Stimulated activated CD8-positive, alpha-beta memory T cell treated with anti-CD3 and anti-CD28 coated beads, Interleukin-12 subunit alpha, Interleukin-12 subunit beta, amount 100 ng/mL, for 24 hours (primary cell): ENCODE results near the gene HMGCR.
"Not testable (repeated sequence)": the region's sequence is repeated elsewhere in the genome, so short reads cannot be mapped to it uniquely, and the experiment has no call there.

Experiments
- DNase-seq: peaks from one replicate; pipeline ENCODE4 v3.0.0-alpha.2; 2020; ENCODE audit errors: extremely low read depth

The HMGCR gene

GRCh38 chr5:75336615-75337336, at the start of gene HMGCR:
Gene HMGCR, plus strand, starts transcription at chr5:75337220. Its CDS starts 5,386 bp downstream, at chr5:75342606.
- DNase-seq: peak; percentile 96

GRCh38 chr5:75291844-75292243, 45.2 kb upstream of the HMGCR start:
- not testable (repeated sequence) for DNase-seq

- DNase-seq: no peak
Observed at GRCh38 chr5:75300084-75300483, 36.9 kb upstream of the HMGCR start.

GRCh38 chr5:75303419-75303818, 33.6 kb upstream of the HMGCR start:
- no peak for DNase-seq

- not testable (repeated sequence) for DNase-seq
Observed at GRCh38 chr5:75304486-75304885, 32.5 kb upstream of the HMGCR start.

GRCh38 chr5:75306746-75307145, 30.3 kb upstream of the HMGCR start:
- no peak for DNase-seq

- no peak for DNase-seq
Observed at GRCh38 chr5:75310212-75310611, 26.8 kb upstream of the HMGCR start.

GRCh38 chr5:75319148-75319547, 17.9 kb upstream of the HMGCR start:
- DNase-seq: not testable (repeated sequence)

GRCh38 chr5:75319638-75320037, 17.4 kb upstream of the HMGCR start:
- DNase-seq: no peak

- DNase-seq: no peak
Observed at GRCh38 chr5:75320371-75320770, 16.6 kb upstream of the HMGCR start.

GRCh38 chr5:75322066-75322465, 15.0 kb upstream of the HMGCR start:
- no peak for DNase-seq

- no peak for DNase-seq
Observed at GRCh38 chr5:75324791-75325190, 12.2 kb upstream of the HMGCR start.

- no peak for DNase-seq
Observed at GRCh38 chr5:75325242-75325641, 11.8 kb upstream of the HMGCR start.

GRCh38 chr5:75330404-75330803, 6.6 kb upstream of the HMGCR start:
- no peak for DNase-seq

GRCh38 chr5:75331095-75332090, 5.6 kb upstream of the HMGCR start:
- DNase-seq: no peak

- not testable (repeated sequence) for DNase-seq
Observed at GRCh38 chr5:75333759-75334158, 3.3 kb upstream of the HMGCR start.

- DNase-seq: not testable (repeated sequence)
Observed at GRCh38 chr5:75334413-75334812, 2.6 kb upstream of the HMGCR start.

GRCh38 chr5:75335486-75335885, 1.5 kb upstream of the HMGCR start:
- no peak for DNase-seq

GRCh38 chr5:75335952-75336614, 937 bp upstream of the HMGCR start:
- DNase-seq: no peak

GRCh38 chr5:75337366-75338021, 474 bp downstream of the HMGCR start:
- DNase-seq: no peak

- no peak for DNase-seq
Observed at GRCh38 chr5:75338408-75338807, 1.4 kb downstream of the HMGCR start.
